UCSD-AML1 (cell line): ENCODE results near the gene FAM229A.
A peak's percentile ranks its signal among the peaks of the same experiment; 100 is the strongest.

ENCODE experiments used
- DNase-seq: peaks from one replicate; lab custom pipeline; 2025; ENCODE audit not compliant: unreplicated experiment; lab: John Stamatoyannopoulos, UW

Gene FAM229A

DNA sequence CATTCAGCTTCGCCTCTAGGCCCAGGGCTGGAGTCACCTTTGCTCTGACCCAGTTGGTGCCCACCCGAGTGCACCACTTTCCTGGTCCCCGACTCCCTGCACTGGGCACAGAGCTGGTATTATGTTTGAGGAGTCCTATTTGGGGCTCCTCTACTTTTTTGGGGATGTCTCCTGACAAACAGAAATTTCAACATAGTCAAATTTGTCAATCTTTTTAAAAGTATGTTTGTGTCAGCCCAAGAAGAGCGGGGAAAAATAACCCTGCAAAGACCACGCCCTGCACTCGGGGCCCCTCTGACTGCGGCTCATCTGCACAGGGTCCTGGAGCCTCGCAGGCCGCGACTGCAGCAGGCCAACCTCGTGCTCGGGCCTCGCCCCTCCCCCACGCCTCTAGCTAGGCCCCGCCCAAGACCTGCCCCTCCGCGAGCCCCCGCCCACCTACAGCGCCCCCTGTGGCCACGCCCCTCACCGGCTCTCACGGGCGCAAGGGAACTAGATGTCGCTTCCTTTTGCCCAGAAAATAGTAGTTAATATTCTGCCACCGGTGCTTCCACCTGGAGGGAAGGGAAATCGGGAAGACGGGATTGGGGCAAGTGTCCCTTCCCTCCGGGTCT lies 11.4 kb downstream of the FAM229A start:
- DNase-seq, result peak; percentile 89

DNA sequence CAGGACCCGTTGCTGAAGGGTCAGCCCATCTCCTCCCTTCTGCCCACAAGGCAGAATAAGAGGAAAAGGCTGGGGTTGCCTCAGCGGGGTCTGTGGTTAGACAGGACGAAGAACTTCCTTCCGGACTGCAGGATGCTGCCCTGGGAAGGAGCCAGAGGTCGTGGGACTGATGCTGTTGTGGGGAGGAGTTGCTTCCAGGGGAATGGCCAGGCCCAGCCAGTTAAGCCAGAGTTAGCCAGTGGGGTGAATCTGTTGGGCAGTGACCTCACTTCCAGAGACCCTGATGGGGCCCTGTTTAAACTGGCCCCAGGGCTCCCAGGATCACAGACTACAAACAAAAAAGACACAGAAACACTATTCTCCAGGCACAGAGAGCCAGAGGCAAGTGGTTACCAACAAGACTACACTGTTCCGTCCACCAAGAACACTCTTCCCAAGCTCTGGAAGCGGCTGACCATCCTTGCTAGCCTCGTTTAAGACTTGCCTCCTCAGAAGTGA lies 13.0 kb downstream of the FAM229A start:
- peak; percentile 85 for DNase-seq

DNA sequence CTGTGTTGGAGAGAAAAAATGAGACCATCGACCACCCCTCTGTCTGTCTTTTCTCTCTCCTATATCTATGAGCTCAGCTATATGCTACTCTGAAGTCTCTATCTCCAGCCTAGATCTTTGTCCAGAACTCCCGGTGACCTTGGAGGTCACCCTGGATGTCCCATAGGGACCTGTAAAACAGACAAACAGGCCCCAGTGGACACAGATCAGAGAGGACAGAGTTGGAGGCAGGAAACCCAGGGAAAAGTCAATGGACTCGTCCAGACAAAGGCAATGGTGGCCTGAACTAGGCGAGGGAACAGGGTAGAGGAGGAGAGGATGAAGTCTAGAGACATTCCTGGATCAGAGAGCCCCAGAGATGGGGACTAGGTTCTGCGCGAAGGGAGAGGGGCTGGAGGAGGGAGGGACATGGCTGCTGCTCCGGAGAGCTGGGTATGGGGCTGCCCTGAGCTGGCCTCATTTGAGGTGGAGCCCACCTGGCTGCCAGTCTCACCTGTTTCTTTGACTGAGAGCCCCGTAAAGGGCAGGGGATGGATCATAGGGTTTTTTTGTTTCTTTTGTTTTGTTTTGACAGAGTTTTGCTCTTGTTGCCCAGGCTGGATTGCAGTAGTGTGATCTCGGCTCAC lies 15.6 kb downstream of the FAM229A start:
- DNase-seq, result no peak

DNA sequence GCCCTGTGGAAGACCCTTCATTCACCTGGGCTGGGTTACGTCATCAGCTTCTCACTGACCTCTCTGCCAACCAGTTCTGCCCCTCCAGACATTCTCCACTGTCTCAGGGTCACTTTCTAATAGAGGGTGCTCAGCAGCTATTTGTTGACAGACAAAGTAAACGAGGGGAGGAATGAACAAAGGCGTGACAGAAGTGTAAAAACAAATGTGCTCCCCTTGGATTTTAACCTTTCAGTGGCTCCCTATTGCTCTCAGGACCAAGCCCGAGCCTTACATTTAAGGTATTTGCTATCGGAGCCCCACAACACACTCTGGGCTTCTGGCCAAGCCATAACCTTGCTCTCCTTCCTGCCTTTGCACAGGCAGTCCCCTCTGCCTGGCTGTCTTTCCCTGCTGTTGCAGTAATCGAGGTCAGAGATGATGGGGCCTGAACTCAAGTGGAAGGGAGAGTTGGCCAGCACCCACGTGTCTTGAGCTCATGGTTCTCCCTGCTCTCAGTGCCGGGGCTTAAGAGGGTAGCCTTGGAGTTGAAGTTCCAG lies 16.9 kb downstream of the FAM229A start:
- peak; percentile 53 for DNase-seq

DNA sequence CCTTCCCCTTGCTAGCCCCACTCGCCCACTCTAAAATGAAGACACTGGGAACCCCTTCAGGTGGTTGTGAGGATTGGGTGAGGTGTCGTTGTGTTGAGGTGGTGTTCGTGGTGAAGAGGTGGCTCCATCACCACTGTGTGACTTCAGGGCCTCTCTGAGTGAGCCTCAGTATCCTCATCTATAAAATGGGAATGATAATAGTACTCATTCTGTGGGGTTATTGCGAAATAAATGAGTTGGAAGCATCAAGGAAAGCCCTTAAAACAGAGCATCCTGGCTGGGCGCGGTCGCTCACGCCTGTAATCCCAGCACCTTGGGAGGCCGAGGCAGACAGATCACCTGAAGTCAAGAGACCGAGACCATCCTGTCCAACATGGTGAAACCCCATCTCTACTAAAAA lies 19.6 kb downstream of the FAM229A start:
- DNase-seq, result no peak

DNA sequence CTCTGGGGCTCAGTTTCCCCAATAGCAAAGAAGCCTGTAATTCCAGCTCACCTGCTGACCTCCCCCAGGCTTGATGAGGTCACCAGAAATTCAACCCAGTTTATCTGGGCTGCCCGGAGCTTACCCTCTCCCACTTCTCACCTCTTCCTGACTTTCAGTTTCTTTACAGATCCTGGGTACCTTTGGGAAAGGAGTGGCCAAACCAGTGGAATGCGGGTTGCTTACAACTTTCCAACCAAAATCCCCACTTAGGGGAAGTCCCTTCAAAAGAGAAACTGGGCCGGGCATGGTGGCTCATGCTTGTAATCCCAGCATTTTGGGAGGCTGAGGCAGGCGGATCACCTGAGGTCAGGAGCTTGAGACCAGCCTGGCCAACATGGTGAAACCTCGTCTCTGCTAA lies 20.3 kb downstream of the FAM229A start:
- no peak for DNase-seq

DNA sequence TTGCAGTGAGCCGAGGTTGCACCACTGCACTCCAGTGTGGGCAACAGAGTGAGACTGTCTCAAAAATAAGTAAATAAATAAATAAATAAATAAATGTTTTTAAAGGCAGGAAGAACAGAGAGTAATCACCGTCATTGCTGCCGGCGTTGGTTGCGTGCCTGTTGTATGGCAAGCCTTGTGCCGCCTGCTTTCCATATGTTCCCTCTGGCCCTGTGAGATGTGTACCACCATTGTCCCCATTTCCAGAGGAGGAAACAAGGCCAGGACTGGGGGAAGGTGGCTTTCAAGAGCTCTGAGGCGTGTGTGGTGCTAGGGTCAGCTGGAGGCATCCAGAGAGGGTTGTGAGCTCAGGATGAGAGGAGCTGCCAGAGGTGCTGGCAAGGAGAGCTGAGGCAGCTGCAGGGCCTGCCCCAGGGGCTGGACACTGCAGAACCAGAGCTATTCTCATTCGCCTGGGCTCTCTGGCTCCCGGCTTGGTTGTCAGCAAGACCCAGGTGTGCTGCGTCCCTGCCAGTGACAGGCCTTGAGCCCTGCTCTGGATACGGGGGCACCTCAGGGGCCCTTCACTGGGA lies 21.0 kb downstream of the FAM229A start:
- DNase-seq, result no peak

DNA sequence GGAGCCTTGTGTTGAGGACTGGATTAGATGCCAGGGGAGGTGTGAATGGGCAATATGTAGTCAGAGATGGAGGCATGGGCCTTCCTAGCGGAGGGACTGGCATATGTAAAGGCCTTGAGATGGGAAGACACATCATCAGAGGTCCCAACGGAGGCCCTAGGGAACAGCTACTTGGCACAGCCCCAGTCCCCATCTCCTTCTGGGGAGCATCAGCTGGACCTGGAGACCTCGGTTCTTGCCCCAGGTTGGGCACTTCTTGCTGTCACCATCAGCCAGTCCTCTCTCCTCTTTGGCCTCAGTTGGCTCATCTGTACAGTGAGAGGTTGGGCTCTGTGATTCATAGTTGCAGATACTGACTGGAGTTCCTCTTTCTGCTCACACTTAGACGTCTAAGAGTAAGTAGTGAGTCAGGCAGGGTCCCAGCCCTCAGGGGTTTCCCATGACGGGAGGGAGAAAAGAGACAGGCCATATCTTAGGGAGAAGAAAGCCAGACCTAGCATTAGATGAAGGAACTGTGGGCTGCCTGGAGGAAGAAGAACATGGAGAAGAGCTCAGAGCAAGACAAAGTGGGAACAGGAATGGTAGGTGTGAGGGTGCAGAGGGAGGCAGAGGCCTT lies 22.8 kb downstream of the FAM229A start:
- DNase-seq, result peak; percentile 33

DNA sequence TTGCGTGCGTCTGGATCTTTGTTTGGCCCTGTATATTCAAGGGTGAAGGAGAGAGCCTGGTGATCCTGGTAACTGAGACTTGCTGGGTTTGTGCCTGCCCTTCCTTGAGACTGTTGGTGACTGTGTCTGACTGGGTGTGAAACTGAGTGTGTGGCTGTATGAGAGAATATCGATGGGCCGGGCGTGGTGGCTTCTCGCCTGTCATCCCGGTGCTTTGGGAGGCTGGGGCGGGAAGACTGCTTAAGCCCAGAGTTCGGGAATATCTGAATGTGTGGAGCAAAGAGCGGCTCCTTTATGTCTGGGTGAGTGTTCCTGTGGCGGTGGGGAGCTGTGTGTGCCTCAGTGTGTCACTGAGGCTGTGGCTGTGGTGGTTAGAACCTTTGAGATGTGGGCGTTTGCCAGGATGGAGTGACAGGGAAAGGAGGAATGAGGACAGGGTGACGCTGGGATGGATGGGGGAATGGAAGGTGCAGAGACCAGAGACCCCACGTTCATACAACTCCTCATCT lies 23.6 kb downstream of the FAM229A start:
- no peak for DNase-seq

DNA sequence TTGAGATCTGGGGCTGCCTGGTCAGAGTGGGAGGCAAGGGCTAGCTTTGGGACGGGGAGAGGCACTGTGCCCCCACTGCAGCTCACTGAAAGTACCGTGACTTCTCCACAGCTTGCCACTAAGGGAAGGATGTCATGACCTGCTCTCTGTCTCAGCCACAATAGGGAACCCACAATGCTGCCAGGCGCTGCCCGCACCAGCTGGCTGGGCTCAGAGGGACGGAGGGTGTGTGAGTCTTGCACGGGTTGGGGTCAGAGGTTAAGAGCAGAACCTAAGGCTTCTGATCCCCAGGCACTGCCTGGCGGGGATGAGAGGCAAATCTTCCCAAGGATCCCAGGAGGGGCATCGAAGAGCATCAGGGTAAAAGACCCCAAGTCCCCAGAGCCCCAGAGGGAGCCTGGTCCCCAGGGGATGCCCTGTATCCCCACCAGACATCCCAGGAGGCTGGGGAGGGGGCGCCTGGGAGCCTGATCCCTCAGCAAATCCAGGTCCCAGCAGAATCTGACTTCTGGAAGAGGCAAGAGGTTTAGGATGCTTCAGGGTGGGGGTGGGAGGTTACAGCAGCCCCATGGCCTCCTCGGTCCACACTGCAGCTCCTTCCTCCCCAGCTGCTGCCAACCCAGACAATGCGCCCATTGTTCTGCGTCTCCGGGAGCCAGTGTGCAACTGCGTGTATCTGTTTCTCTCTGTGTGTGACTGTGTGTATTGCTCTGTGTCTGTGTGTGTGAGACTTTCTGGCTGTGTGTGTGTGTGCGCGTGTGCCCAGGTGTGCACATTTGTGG lies 24.2 kb downstream of the FAM229A start:
- peak; percentile 48 for DNase-seq

DNA sequence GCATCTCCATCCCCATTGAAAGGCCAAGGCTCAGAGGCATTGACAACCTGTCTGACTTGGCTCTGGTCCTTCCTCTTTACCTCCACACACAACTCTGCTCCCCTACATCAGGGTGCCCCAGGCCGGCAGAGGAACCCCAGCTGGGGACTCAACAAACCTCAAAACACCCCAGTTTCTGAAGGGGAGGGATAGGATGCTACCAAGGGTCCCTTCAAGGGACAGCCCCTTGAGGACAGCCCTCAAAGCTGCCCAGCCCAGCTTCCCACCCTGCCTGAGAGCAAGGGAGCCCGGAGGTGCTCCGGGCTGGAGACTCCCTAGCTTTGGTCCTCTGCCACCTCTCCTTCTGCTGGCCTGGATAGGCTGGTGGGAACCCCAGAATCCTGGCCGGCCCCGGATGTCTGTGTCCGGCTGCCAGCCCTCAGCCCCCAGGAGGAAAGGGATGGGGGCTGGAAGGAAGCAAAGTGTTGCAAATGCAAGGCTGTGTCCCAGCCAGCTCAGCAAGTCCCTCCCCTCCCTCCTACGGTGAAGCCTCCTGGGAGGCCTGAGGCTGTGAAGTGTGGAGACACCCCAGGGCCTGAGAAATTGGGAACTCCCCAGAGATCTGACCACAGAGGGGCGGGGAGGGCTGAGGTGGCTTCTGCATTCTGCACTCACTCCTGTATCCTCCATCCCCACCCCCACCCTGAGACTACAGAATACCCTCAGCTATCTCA lies 25.2 kb downstream of the FAM229A start:
- DNase-seq, result peak; percentile 64

DNA sequence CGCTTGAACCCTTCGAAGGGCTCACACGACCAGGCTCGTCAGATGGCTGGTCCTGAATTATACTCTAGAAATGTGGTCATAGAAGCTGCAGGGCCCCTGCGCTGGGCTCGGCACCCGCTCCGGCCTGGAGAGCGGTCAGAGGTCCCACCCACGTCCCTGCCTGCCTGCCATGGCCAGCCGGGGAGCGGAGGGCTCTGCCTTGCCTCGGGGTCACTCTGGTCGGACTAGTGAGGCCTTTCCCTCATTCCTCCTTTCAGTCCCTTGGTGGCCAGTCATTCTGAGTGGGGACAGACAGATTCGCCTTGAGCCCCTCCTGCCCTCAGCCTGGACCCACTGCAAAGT lies 25.7 kb downstream of the FAM229A start:
- no peak for DNase-seq

DNA sequence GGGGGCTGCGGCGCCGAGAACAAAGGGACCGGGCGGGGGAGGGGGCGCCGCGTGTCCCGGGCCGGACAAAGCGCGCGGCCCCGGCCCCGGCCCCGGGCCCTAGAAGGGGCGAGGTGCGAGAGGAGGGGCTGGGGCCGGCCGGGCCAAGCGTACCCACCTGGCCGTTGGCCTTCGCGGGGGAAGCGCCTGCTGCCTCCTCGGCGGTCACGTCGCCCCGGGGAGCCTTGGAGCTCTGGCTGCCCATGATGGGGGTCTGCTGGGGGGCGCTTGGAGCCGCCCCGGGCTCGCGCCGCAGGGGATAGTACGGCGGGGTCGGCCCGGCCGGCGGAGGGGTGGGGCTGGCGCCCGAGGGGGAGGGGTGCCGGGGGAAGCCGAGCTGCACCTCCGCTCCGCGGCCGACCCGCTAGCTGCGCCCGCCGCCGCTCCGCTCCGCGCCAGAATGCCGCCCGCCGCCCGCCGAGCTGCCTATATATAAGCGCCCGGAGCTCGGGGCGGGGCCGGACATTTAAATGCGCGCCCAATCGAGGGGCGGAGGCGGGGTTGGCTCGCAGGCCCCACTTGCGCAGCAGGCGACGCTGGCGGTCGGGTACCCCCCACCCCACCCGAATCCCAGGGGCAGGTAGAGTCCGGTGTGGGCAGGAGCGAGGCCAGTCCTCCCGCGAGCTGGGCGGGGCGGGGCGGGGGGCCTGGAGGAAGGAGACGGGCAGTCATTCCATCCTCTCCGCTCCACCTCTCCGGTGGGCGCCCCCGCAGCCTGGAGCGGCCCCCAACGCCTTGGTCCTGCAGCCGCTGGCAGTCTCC lies 26.3 kb downstream of the FAM229A start, which contains the start of gene MARCKSL1:
Gene MARCKSL1, minus strand, starts transcription at position 444 of the 801 bp plus-strand sequence. Its CDS starts 200 bp downstream, at position 244.
- DNase-seq, result peak; percentile 78

DNA sequence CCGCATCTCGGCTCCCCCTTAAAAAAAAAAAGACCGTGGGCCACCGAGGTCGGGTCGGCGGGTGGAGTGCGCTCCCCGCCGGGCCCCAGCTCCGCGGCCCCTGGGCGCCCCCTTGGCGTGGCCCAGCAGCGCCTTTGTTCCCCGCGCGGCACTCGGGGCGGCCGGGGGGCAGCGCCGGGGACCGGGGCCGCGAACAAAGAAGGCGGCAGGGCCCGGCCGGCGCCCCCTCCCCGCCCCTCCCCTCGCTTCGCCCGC lies 26.8 kb downstream of the FAM229A start:
- DNase-seq, result no peak

DNA sequence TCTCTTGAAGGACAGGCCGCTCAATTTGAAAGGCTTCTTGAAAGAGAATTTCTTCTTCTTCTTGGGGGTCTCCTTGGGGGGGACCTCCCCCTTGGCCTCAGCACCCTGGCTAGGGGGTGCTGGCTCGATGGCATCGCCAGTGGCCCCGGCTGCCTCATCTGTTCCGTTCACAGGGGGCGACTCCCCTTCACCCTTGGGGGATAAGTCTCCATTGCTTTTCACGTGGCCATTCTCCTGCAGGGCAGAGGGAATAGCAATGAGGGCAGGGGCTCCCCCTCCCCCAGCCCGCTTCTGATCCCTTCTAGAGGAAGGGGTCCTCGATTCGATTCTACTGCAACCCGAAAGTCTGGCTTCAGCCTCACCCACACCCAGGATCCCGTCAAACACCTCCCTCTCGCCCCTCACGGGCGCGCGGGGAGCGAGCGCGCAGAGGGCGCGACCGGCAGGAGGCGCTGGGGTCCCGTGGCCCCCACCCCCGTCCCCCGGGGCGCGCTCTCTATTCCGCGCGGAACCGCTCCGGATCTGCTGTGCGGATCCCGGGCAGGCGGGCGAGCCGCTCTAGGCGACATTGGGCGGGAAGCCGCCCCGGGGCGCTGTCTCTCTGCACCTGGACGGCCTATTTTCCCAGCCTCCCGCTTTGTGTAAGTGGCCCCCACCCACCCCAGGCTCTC lies 27.3 kb downstream of the FAM229A start:
- DNase-seq, result peak; percentile 71

DNA sequence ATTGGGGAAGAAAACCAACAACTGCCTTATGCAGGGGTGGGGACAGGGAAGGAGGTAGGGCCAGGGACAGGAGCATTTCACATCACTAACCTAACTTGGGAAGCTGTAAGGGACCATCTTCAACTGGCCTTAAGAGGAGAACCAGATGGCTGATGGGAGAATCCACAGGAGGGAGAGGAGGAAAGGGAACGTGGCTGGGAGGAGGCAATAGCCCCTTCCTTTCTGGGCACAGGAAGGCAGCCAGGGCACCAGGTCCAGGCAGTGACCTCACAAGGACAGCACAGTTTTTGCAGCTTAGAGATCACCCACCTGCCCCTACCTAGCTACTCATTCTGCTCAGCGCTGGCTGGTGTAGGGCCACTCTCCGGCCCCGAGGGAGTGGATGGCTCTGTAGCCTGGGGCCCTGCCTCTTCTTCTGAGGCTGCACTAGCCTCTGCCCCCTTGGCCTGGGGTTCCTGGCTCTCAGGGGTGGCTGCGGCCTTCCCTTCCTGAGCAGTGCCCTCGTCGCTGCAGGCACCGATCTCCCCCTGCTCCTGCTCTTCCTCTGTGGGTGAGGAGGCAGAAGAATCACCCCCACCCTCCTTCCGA lies 27.9 kb downstream of the FAM229A start:
- DNase-seq, result no peak

DNA sequence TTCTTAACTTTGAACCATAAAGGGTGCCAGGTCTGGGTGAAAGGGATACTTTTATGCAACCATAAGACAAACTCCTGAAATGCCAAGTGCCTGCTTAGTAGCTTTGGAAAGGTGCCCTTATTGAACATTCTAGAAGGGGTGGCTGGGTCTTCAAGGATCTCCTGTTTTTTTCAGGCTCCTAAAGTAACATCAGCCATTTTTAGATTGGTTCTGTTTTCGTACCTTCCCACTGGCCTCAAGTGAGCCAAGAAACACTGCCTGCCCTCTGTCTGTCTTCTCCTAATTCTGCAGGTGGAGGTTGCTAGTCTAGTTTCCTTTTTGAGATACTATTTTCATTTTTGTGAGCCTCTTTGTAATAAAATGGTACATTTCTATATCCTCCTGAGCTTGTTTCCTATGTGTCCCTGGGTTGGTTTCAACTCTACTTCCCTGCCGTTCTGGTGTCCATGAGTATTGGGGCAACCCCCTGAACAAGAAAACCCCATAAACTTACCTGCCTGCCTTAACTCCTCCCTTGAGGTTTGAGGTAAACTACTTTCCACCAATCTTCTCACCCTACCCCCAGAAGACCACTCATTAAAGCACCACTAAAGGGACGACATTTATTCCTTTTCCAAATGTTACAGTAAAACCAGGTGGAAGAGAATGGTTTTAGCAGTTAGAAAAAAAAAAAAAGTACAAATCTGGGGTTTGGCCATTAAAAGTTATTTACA lies 28.9 kb downstream of the FAM229A start:
- no peak for DNase-seq
